T-cell (primary cell): ENCODE measurements around the gene DGKH. TPM values are rescaled to one million over a fixed set of nuclear protein-coding genes. Genes with fewer than 3 reads are reported as not detected.
A peak's percentile ranks its signal among the peaks of the same experiment; 100 is the strongest.

Experiments used
- ATAC-seq, 4 experiments: fragments of 200-7000 bp in 3 of 4; fragments of 150-1000 bp in 1 of 4; cut with Tn5 transposase; replicated peaks in 1 of 4; 1 replicate in 3 of 4; 2 replicates in 1 of 4; pipeline ENCODE4 v1.10.0; 2021; ENCODE audit warnings: moderate library complexity in 3 of 4, mild to moderate bottlenecking in 2 of 4, moderate number of reproducible peaks in 1 of 4
- CTCF ChIA-PET, 2 donors: fragments of 300-600 bp; sonication (Branson Sonifier 250); formaldehyde crosslinking; loops; one replicate each; lab custom pipeline; 2022; ENCODE audit warnings: antibody characterized with exemption in 2 of 2; lab: Charles Lee
- POLR2A ChIA-PET, 2 donors: fragments of 300-600 bp; sonication (Branson Sonifier 250); formaldehyde crosslinking; loops; one replicate each; lab custom pipeline; 2022; ENCODE audit warnings: antibody characterized with exemption in 2 of 2; lab: Charles Lee
- DNase-seq, 35 experiments: peaks; one replicate each; pipeline versions ENCODE4 v3.0.0 to v3.0.0-alpha.2; 2013 to 2023
- H3K27ac ChIP-seq: one replicate; pipeline ENCODE4 v1.5.1; 2013; ENCODE audit warnings: low read length
- H3K27me3 ChIP-seq, 2 experiments: replicated peaks in 1 of 2; 1 replicate in 1 of 2; 2 replicates in 1 of 2; pipeline versions ENCODE4 v1.6.1 to v1.7.0; 2013; ENCODE audit warnings: low read length in 1 of 2, mixed read lengths in 1 of 2; ENCODE audit not compliant: control insufficient read depth in 2 of 2, insufficient read depth in 2 of 2; ENCODE audit errors: extremely low read depth in 1 of 2
- H3K36me3 ChIP-seq, 2 donors: 1 replicate in 1 of 2; 2 replicates in 1 of 2; pipeline versions ENCODE4 v1.6.1 to v1.7.0; 2013; ENCODE audit warnings: low read length in 1 of 2; ENCODE audit not compliant: control insufficient read depth in 2 of 2, insufficient read depth in 1 of 2; ENCODE audit errors: extremely low read depth in 1 of 2
- H3K4me1 ChIP-seq, 2 experiments: 1 replicate in 1 of 2; 2 replicates in 1 of 2; pipeline versions ENCODE4 v1.6.1 to v1.7.0; 2013; ENCODE audit warnings: low read length in 2 of 2, mixed read lengths in 1 of 2; ENCODE audit not compliant: insufficient read depth in 2 of 2, control insufficient read depth in 1 of 2; ENCODE audit errors: extremely low read depth in 1 of 2
- H3K4me3 ChIP-seq, 2 donors: 1 replicate in 1 of 2; 2 replicates in 1 of 2; pipeline versions ENCODE4 v1.5.1 to v1.7.0; 2013; ENCODE audit warnings: mild to moderate bottlenecking in 2 of 2, low read length in 1 of 2, moderate library complexity in 1 of 2; ENCODE audit not compliant: control insufficient read depth in 1 of 2; ENCODE audit errors: extremely low read depth in 1 of 2
- H3K9me3 ChIP-seq: 2 replicates; pipeline ENCODE4 v1.7.0; 2013
- H3K27ac Mint-ChIP-seq, 2 donors: one replicate each; pipeline ENCODE4 v1.8.0; 2020 to 2021; ENCODE audit warnings: mild to moderate bottlenecking in 2 of 2, mixed read lengths in 2 of 2
- H3K27me3 Mint-ChIP-seq, 2 donors: one replicate each; pipeline ENCODE4 v1.8.0; 2021 to 2022; ENCODE audit warnings: mixed read lengths in 2 of 2
- H3K36me3 Mint-ChIP-seq: one replicate; pipeline ENCODE4 v1.8.0; 2021; ENCODE audit warnings: mixed read lengths
- H3K4me1 Mint-ChIP-seq, 3 donors: one replicate each; pipeline ENCODE4 v1.8.0; 2020 to 2022; ENCODE audit warnings: mixed read lengths in 3 of 3, mild to moderate bottlenecking in 1 of 3
- H3K4me3 Mint-ChIP-seq, 3 donors: one replicate each; pipeline ENCODE4 v1.8.0; 2020 to 2022; ENCODE audit warnings: mild to moderate bottlenecking in 3 of 3, mixed read lengths in 3 of 3, moderate library complexity in 3 of 3
- H3K9me3 Mint-ChIP-seq, 3 donors: one replicate each; pipeline ENCODE4 v1.8.0; 2020 to 2022; ENCODE audit warnings: mixed read lengths in 3 of 3
- WGBS: methylation state at CpG from one replicate; pipeline ENCODE4 v1.1.5; 2013; ENCODE audit warnings: missing lambda C conversion rate; ENCODE audit not compliant: insufficient coverage; 5-methylcytosine and 5-hydroxymethylcytosine counted together
- total RNA-seq, 35 experiments: library from RNA in 6 of 35; stranded (reverse) in 6 of 35; fragments of 120-200 nt in 1 of 35; gene quantifications; one replicate each; pipeline versions ENCODE4 v1.2.1 to v1.2.4 and lab custom pipeline; 2013 to 2026

DGKH gene
- total RNA-seq, 5 donors from 2014 or later (not counting 1 experiment from before 2014, with no cell fraction given) = 8.6 to 14.6 (median 8.8) TPM

DNA sequence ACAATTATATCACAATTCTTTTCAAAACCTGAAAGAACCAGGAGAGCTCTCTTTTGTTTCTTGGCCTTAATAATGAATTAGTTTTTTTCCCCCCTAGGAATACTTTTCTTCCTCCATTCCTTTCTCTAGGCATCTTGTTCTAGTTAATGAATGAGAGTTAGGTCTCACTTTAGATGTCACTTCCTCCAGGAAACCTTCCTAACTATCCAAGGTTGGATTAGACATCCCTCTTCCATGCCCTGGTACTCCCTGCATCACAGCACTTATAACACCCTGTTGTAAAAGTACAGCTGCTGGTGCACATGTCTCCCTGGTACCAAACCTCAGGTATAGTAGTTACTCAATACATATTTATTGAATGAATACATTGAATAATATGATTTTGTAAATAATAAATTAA lies 21.2 kb upstream of the DGKH start:
- ChIA-PET CTCF (interaction anchor here in 1 of 2 donors (0.7 kb wide), 1 partner anchor 373 kb away, joined by 4 read pairs; no protein-coding TSS in a partner anchor), POLR2A (no interaction called here)
- no peaks in the 10 kb centered on the region for H3K36me3 Mint-ChIP-seq
- Histone ChIP-seq H3K9me3 (no peaks in the 10 kb centered on the region), H3K27ac (no peak overlapping the region), H3K36me3 (no peaks in the 10 kb centered on the region), H3K4me3 (no peak overlapping the region), H3K27me3 (peaks cover 0 to 4% of the 10 kb centered on the region in 2 experiments), H3K4me1 (no peaks in the 10 kb centered on the region)
- H3K4me3 Mint-ChIP-seq = no peak overlapping the region
- H3K9me3 Mint-ChIP-seq = no peaks in the 10 kb centered on the region
- DNase-seq (no peak), ATAC-seq (no peak)
- H3K27ac Mint-ChIP-seq = no peak overlapping the region
- H3K27me3 Mint-ChIP-seq = peaks cover 7 to 9% of the 10 kb centered on the region in 2 donors
- H3K4me1 Mint-ChIP-seq = no peaks in the 10 kb centered on the region

DNA sequence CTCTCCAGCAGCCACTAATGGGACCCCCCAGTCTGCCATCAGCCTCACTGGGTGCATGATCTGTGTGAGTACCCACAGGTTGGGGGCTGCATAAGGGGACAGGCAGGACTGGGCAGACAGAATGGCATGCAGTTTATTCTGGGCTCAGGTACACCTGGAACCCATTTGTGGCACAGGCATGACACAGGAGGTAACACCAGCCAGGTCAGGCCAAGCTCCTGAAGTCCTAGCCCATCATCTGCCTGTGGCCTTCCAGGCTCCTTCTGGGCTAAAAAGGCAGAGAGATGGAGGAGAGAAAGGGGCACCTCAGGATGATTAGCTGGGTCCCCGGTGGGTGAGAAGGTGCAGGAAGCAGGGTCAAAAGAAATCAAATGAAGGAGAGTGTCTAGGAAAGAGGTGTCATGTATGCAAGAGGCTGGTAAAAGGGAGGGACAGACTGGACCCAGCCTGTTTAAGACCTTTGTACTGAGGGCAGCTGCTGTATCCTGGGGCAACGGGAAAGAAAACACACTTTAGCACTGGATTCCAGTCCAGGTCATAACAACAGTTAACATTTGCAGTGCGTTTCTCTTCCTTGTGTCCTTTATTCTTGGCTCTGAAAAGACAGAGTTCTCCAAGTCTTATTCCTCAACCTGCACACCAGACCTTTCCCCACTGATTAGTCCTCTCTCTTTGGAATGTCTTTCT lies 20.2 kb upstream of the DGKH start:
- H3K4me3 Mint-ChIP-seq = no peak overlapping the region
- H3K4me1 Mint-ChIP-seq = no peaks in the 10 kb centered on the region
- Histone ChIP-seq H3K27ac (no peak overlapping the region), H3K4me3 (no peak overlapping the region), H3K36me3 (no peaks in the 10 kb centered on the region), H3K27me3 (peaks cover 0 to 5% of the 10 kb centered on the region in 2 experiments), H3K9me3 (no peaks in the 10 kb centered on the region), H3K4me1 (no peaks in the 10 kb centered on the region)
- WGBS = 86% methylated on average over 3 of the region's 3 CpGs
- ChIA-PET CTCF (no interaction called here), POLR2A (no interaction called here)
- H3K27ac Mint-ChIP-seq = no peak overlapping the region
- DNase-seq = no peak
- H3K9me3 Mint-ChIP-seq = no peaks in the 10 kb centered on the region
- ATAC-seq = no peak
- peaks cover 7 to 9% of the 10 kb centered on the region in 2 donors for H3K27me3 Mint-ChIP-seq
- no peaks in the 10 kb centered on the region for H3K36me3 Mint-ChIP-seq

DNA sequence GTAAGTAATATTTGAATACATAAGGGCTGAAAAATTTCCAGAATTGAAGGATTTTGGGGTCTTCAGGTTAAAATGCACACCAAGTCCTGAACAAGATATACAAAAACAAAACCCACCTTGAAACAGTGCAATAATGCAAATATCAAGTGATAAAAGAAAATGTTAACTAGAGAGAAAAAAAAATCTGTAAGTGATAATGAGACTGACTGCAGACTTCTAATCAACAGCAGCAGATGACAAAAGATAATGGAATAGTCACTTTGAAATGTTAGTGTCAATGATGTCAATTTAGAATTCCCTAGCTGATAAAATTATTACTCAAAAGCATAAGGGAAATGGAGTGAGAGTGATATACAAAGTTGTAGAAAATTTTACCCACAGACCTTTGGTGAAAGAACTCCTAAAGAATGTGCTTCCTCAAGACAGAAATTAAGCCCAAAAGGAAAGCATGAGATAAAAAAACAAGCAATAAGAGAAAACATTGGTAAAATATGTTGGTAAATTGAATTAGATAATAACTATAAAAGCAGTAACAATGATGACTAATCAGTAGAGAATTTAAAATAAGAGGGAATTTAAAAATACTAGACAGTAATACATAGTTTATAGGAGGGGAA lies 12.4 kb upstream of the DGKH start:
- Mint-ChIP-seq H3K27ac (peak overlapping the region in 1 of 2 donors; percentile 12), H3K27me3 (no peaks in the 10 kb centered on the region), H3K4me1 (peaks cover 7 to 15% (median 10%) of the 10 kb centered on the region in 3 donors), H3K9me3 (peaks cover 0 to 7% (median 6%) of the 10 kb centered on the region in 3 donors), H3K4me3 (no peak overlapping the region), H3K36me3 (no peaks in the 10 kb centered on the region)
- CTCF ChIA-PET = no interaction called here
- peaks cover 2 to 12% of the 10 kb centered on the region in 2 experiments for H3K4me1 ChIP-seq
- no peak for DNase-seq
- no peak overlapping the region for H3K27ac ChIP-seq
- H3K9me3 ChIP-seq = no peaks in the 10 kb centered on the region
- peaks cover 0 to 5% of the 10 kb centered on the region in 2 experiments for H3K27me3 ChIP-seq
- H3K4me3 ChIP-seq = no peak overlapping the region
- ATAC-seq = no peak
- POLR2A ChIA-PET = no interaction called here
- H3K36me3 ChIP-seq = no peaks in the 10 kb centered on the region

DNA sequence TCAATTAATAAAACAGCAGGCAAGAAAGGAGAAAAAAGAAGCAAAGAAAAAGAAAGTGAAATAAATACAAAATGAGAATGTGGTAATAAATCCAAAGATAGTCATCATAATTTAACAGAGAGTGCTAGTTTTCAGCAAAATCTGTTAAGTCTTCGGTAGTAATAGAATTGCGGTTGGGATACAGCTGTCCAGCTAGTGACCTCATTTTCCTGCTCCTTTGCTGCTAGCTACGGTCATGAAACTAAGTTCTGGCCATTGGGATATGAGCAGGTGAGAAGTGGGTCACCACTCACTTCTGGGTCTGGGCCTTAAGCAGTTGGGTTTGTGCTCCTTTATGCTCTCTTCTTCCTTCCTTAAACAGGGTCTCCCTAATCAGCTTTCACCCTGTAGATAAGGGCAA lies 11.7 kb upstream of the DGKH start:
- peaks cover 6 to 19% of the 10 kb centered on the region in 2 experiments for H3K4me1 ChIP-seq
- ChIA-PET POLR2A (no interaction called here), CTCF (no interaction called here)
- no peak overlapping the region for H3K4me3 ChIP-seq
- ATAC-seq (no peak), DNase-seq (no peak)
- no peaks in the 10 kb centered on the region for H3K36me3 Mint-ChIP-seq
- H3K4me1 Mint-ChIP-seq = peaks cover 12 to 20% (median 15%) of the 10 kb centered on the region in 3 donors
- WGBS = 100% methylated on average over 1 of the region's 3 CpGs
- no peak overlapping the region for H3K27ac Mint-ChIP-seq
- no peaks in the 10 kb centered on the region for H3K27me3 Mint-ChIP-seq
- no peaks in the 10 kb centered on the region for H3K9me3 ChIP-seq
- H3K9me3 Mint-ChIP-seq = peaks cover 0 to 7% (median 6%) of the 10 kb centered on the region in 3 donors
- no peaks in the 10 kb centered on the region for H3K36me3 ChIP-seq
- H3K27me3 ChIP-seq = peaks cover 0 to 5% of the 10 kb centered on the region in 2 experiments
- no peak overlapping the region for H3K27ac ChIP-seq
- H3K4me3 Mint-ChIP-seq = no peak overlapping the region

DNA sequence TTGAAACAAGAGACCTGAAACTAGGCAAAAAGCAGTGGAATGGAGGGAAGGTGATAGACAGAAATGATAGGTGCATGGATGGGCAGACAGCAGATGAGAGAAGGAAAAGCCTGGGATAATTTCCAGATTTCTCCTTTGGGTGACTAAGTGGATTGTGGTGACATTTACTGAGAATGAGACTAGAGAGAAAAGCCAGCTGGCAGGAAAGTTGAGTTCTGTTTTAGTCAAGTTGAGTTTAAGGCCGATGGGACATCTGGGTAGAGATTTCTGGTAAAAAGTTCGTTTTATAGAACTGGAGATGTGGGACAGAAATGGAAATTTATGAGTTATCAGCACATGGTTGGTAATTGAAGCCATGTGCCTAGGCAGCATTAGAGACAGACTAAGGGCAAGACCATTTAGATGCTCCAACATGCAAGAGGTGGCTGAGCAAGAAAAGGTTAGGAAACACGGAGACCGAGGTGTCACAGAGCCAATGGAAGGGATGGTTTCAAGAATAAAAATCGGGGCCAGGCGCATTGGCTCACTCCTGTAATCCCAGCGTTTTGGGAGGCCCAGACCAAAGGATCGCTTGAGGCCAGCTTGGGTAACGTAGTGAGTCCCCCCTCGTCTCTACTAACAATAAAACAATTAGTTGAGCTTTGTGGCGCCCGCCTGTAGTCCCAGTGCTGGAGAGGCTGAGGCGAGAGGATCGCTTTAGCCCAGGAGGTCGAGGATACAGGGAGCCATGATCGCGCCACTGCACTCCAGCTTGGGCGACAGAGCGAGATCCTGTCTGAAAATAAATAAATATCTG lies 9.6 kb upstream of the DGKH start:
- Mint-ChIP-seq H3K9me3 (peaks cover 0 to 7% (median 6%) of the 10 kb centered on the region in 3 donors), H3K4me1 (peaks cover 16 to 24% (median 19%) of the 10 kb centered on the region in 3 donors), H3K4me3 (peak overlapping the region; percentile 88 to 95 (median 88)), H3K27me3 (no peaks in the 10 kb centered on the region), H3K27ac (peak overlapping the region; percentile 91 to 93), H3K36me3 (no peaks in the 10 kb centered on the region)
- Histone ChIP-seq H3K4me3 (no peak overlapping the region), H3K36me3 (no peaks in the 10 kb centered on the region), H3K27ac (no peak overlapping the region), H3K27me3 (peaks cover 0 to 2% of the 10 kb centered on the region in 2 experiments), H3K4me1 (peaks cover 6 to 22% of the 10 kb centered on the region in 2 experiments), H3K9me3 (no peaks in the 10 kb centered on the region)
- POLR2A ChIA-PET = no interaction called here
- 95% methylated on average over 11 of the region's 19 CpGs for WGBS
- DNase-seq (no peak), ATAC-seq (no peak)
- CTCF ChIA-PET = no interaction called here

DNA sequence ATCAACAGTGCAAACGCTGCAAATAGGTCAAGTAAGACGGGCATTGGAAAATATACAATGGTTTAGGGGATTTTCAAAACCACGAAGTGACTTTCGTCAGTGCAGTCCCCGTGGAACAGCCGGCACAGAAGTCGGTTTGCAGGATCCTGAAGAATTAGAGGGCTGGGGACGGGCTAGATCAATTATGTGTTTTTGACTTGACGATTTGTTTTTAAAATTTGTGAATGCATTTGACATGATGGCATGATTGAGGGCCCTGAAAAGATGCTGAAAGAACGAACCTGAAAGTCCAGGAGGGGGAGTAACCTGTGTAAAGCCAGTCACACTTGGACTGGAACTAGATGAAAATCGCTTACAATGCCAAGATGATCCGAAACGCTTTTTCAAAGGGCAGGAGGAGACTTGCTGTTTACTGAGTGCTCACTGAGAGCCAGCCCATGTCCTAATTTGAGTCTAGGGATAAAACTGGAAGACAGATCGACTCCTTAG lies 8.9 kb upstream of the DGKH start:
- Mint-ChIP-seq H3K9me3 (peaks cover 0 to 7% (median 6%) of the 10 kb centered on the region in 3 donors), H3K36me3 (no peaks in the 10 kb centered on the region), H3K4me3 (peak overlapping the region; percentile 88 to 95 (median 88)), H3K4me1 (peaks cover 16 to 24% (median 19%) of the 10 kb centered on the region in 3 donors), H3K27ac (peak overlapping the region; percentile 91 to 93), H3K27me3 (no peaks in the 10 kb centered on the region)
- ATAC-seq = peak; percentile 2 to 13 (median 4)
- WGBS = 21% methylated on average over 13 of the region's 14 CpGs
- POLR2A ChIA-PET = no interaction called here
- no peaks in the 10 kb centered on the region for H3K27me3 ChIP-seq
- no peaks in the 10 kb centered on the region for H3K36me3 ChIP-seq
- peak overlapping the region; percentile 67 for H3K27ac ChIP-seq
- no peaks in the 10 kb centered on the region for H3K9me3 ChIP-seq
- CTCF ChIA-PET = no interaction called here
- H3K4me1 ChIP-seq = peaks cover 6 to 22% of the 10 kb centered on the region in 2 experiments
- H3K4me3 ChIP-seq = peak overlapping the region; percentile 85 to 89
- DNase-seq = peak in 1 of 35 experiments; percentile 49
